ENCODE measurements around the gene ANTXR2.

The ANTXR2 gene

DNA sequence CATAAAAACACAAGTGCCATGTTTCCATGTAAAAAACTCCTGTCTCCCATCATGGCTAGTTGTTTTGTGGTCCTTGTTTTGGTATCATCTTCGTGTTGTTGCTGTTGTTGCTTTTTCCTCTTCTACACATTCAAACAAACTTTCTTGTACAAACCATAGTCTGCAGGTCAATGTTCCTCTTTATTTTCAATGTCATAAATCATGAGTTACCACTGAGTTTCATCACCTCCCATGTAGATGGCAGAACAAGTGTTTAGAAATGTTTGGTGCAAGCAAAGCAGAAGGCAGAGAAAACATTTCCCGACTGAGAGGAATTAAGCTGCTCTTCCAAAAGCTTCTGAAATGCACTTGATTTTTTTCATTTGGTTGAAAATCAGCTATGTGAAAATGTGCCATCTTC lies 166.0 kb downstream of the ANTXR2 start:
- TF ChIP-seq CTCF (IDR thresholded peaks at IDR 0.05): no peak

GRCh38 chr4:79906303-79906702 lies 166.7 kb downstream of the ANTXR2 start:
- TF ChIP-seq CTCF (IDR thresholded peaks at IDR 0.05): no peak

GRCh38 chr4:79905212-79905611 lies 167.8 kb downstream of the ANTXR2 start:
- TF ChIP-seq CTCF (IDR thresholded peaks at IDR 0.05): no peak

DNA sequence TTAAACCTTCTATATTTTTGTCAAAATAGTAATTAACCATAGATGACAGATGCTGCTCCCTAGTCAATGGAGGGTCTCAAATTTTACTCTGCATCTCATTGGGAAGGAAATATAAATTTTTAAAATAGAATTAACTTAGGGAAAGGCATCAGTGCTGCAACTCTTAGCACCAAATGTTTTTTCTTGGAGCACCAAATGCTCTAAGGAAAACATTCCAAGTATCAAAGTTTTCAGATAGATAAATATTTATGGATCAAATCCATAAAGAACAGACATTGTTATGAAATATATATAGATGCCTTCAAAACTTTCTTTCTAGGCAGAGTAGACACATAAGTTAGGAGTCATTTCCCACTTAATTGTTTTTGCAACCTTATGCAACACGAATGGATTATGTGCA lies 168.7 kb downstream of the ANTXR2 start:
- TF ChIP-seq CTCF (IDR thresholded peaks at IDR 0.05): no peak

DNA sequence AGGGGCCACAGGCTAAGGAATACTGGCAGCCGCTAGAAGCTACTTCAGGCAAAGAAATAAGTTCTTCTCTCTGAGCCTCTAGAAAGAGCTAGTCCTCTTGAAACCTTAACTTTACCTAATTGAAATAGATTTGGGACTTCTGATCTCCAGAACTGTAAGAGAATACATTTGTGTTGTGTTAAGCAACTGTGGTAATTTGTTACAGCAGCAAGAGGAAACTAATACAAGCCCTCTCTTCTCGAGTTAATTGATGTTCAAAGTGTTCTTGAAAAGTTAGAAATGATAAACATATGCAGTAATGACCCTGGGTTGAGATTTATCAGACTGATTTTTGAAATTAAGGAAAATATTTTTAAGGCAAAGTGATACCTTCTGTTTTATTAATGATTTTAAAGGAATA lies 172.8 kb downstream of the ANTXR2 start:
- no peak for TF ChIP-seq CTCF (IDR thresholded peaks at IDR 0.05)

DNA sequence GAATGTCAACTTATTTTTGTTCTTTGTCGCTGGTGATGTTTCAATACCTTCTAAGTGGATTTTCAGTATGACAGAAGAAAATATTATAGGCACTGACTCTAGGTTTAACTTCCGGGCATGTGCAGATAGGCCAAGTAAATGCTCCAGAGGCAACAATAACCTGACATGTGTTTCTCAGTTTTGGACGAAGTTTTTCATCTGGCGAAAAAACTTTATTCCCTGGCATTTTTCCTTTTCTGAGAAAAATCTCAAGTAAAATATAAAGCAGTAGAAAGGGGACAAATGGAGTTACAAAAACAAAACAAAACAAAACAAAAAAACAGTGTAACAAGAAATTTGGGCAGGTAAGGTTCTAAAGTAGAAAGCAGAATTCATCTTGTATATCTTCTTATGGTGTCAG lies 173.5 kb downstream of the ANTXR2 start:
- TF ChIP-seq CTCF (IDR thresholded peaks at IDR 0.05): no peak

DNA sequence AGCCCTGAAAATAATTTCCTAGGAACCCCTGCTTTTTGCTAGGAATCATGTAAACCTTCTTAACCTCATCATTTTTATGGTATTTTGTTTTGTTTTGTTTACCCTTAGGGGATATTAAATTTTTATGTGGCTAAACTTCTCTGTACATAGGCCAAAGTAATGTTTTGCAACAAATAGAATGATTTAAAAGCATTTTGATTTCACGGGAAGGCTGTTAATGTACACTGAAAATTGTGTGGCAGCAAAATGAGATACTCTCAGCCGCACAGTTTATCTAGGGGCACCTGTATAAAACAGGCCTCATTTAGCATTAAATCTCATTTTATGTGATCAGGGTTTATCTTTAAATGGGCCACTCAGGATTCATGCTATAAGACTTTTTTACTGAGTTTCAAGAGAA lies 175.0 kb downstream of the ANTXR2 start:
- no peak for TF ChIP-seq CTCF (IDR thresholded peaks at IDR 0.05)

GRCh38 chr4:79897174-79897573 lies 175.9 kb downstream of the ANTXR2 start:
- TF ChIP-seq CTCF (IDR thresholded peaks at IDR 0.05): no peak

Data from LNCAP (cell line).